IMR-90 (cell line): ENCODE results near the gene MRFAP1L1. TPM values are rescaled to one million over a fixed set of nuclear protein-coding genes. Genes with fewer than 3 reads are reported as not detected.

Experiments used
- ATAC-seq: fragments of 200-7000 bp; cut with Tn5 transposase; 2 replicates; pipeline ENCODE4 v1.9.1; 2020; ENCODE audit warnings: low read depth, mild to moderate bottlenecking, moderate library complexity
- BruUV-seq: library from RNA; stranded (reverse); fragments of 400-500 nt; replicated peaks from 2 replicates; lab custom pipeline; 2021; lab: Mats Ljungman, UMichigan
- CTCF ChIA-PET: fragments of 300-600 bp; formaldehyde crosslinking; extraction: SDS; loops from one replicate; lab custom pipeline; 2021; ENCODE audit warnings: antibody characterized with exemption; lab: Yijun Ruan, JAX
- POLR2A ChIA-PET: fragments of 300-600 bp; sonication (Branson Sonifier 250); formaldehyde crosslinking; loops from one replicate; lab custom pipeline; 2022; ENCODE audit warnings: antibody characterized with exemption; ENCODE audit not compliant: unreplicated experiment; lab: Charles Lee
- DNase-seq: peaks from one replicate; pipeline ENCODE4 v3.0.0; 2013
- H2AFZ ChIP-seq: replicated peaks from 2 replicates; pipeline ENCODE3; 2013; ENCODE audit warnings: low read length, mild to moderate bottlenecking; ENCODE audit not compliant: poor library complexity
- H2AK5ac ChIP-seq: 2 replicates; pipeline ENCODE4 v1.6.1; 2013; ENCODE audit warnings: low read depth, low read length, inconsistent platforms
- H2AK9ac ChIP-seq: replicated peaks from 2 replicates; pipeline ENCODE3; 2013; ENCODE audit warnings: mild to moderate bottlenecking, low read depth, low read length, moderate library complexity; ENCODE audit not compliant: poor library complexity
- H2BK120ac ChIP-seq: 2 replicates; pipeline ENCODE4 v1.6.1; 2013; ENCODE audit warnings: low read depth, low read length, inconsistent platforms
- H2BK15ac ChIP-seq: 3 replicates; pipeline ENCODE4 v1.6.1; 2013; ENCODE audit warnings: low read depth, low read length, inconsistent platforms
- H2BK20ac ChIP-seq: 2 replicates; pipeline ENCODE4 v1.6.1; 2013; ENCODE audit warnings: low read depth, mild to moderate bottlenecking, inconsistent platforms, low read length, moderate library complexity
- H2BK5ac ChIP-seq: 2 replicates; pipeline ENCODE4 v1.6.1; 2013; ENCODE audit warnings: mild to moderate bottlenecking, low read depth, low read length, inconsistent platforms; ENCODE audit not compliant: poor library complexity, severe bottlenecking
- H3K14ac ChIP-seq: replicated peaks from 2 replicates; pipeline ENCODE4 v1.6.1; 2013; ENCODE audit warnings: low read depth, low read length, inconsistent platforms
- H3K18ac ChIP-seq: 2 replicates; pipeline ENCODE4 v1.6.1; 2013; ENCODE audit warnings: low read depth, low read length, control low read depth
- H3K23ac ChIP-seq: 2 replicates; pipeline ENCODE4 v1.6.1; 2013; ENCODE audit warnings: low read depth, low read length, inconsistent platforms
- H3K27ac ChIP-seq: 2 replicates; pipeline ENCODE4 v1.5.1; 2013; ENCODE audit warnings: mild to moderate bottlenecking, control low read depth, low read length; ENCODE audit not compliant: insufficient read depth
- H3K27me3 ChIP-seq: 2 replicates; pipeline ENCODE4 v1.6.1; 2013; ENCODE audit warnings: low read length; ENCODE audit not compliant: control insufficient read depth, insufficient read depth
- H3K36me3 ChIP-seq: 2 replicates; pipeline ENCODE4 v1.6.1; 2013; ENCODE audit warnings: low read length, mixed read lengths; ENCODE audit not compliant: control insufficient read depth, insufficient read depth
- H3K4ac ChIP-seq: 2 replicates; pipeline ENCODE4 v1.6.1; 2013; ENCODE audit warnings: low read depth, low read length, inconsistent platforms
- H3K4me1 ChIP-seq: 2 replicates; pipeline ENCODE4 v1.6.1; 2013; ENCODE audit warnings: low read length, mixed read lengths; ENCODE audit not compliant: control insufficient read depth, insufficient read depth
- H3K4me2 ChIP-seq: 2 replicates; pipeline ENCODE4 v1.6.1; 2013; ENCODE audit warnings: low read depth, mild to moderate bottlenecking, control low read depth, low read length, moderate library complexity
- H3K4me3 ChIP-seq: 2 replicates; pipeline ENCODE4 v1.5.1; 2013; ENCODE audit warnings: low read depth, mild to moderate bottlenecking, control low read depth, low read length, moderate library complexity; ENCODE audit not compliant: insufficient read depth
- H3K56ac ChIP-seq: 2 replicates; pipeline ENCODE4 v1.6.1; 2013; ENCODE audit warnings: low read length, inconsistent platforms; ENCODE audit not compliant: insufficient read depth; ENCODE audit errors: extremely low read depth
- H3K79me1 ChIP-seq, 2 experiments: 2 replicates each; pipeline ENCODE4 v1.6.1; 2013; ENCODE audit warnings: low read length in 2 of 2, inconsistent platforms in 1 of 2, low read depth in 1 of 2
- H3K9ac ChIP-seq: 2 replicates; pipeline ENCODE4 v1.6.1; 2013; ENCODE audit warnings: low read depth, low read length, control low read depth
- H3K9me1 ChIP-seq: 2 replicates; pipeline ENCODE4 v1.6.1; 2013; ENCODE audit warnings: low read length, inconsistent platforms; ENCODE audit not compliant: insufficient read depth
- H3K9me3 ChIP-seq: 2 replicates; pipeline ENCODE4 v1.6.1; 2013; ENCODE audit warnings: low read length; ENCODE audit not compliant: control insufficient read depth, insufficient read depth
- H4K20me1 ChIP-seq: 2 replicates; pipeline ENCODE4 v1.6.1; 2013; ENCODE audit warnings: low read length, inconsistent platforms; ENCODE audit not compliant: insufficient read depth
- H4K5ac ChIP-seq: 2 replicates; pipeline ENCODE4 v1.6.1; 2013; ENCODE audit warnings: mild to moderate bottlenecking, low read depth, low read length, control low read depth
- H4K8ac ChIP-seq, 2 experiments: 2 replicates each; pipeline ENCODE4 v1.6.1; 2013; ENCODE audit warnings: low read depth in 2 of 2, low read length in 2 of 2, control low read depth in 1 of 2, inconsistent platforms in 1 of 2
- H4K91ac ChIP-seq: 2 replicates; pipeline ENCODE4 v1.6.1; 2013; ENCODE audit warnings: low read depth, low read length, inconsistent platforms; ENCODE audit not compliant: insufficient read depth
- BHLHE40 ChIP-seq: fragments of 150-350 bp; IDR thresholded peaks from 2 replicates; pipeline ENCODE4 v1.6.1; 2016; ENCODE audit warnings: mild to moderate bottlenecking, low read depth, low read length
- CTCF ChIP-seq: conservative IDR thresholded peaks from 2 replicates; pipeline ENCODE4 v1.5.1; 2012; ENCODE audit warnings: mild to moderate bottlenecking, low read depth, low read length, improper control_type of control experiment
- MAZ ChIP-seq: IDR thresholded peaks from 2 replicates; pipeline ENCODE4 v1.6.1; 2012; ENCODE audit warnings: low read depth, mild to moderate bottlenecking, low read length, improper control_type of control experiment, moderate library complexity, borderline replicate concordance
- POLR2A ChIP-seq: IDR thresholded peaks from 2 replicates; pipeline ENCODE4 v1.6.1; 2012; ENCODE audit warnings: mild to moderate bottlenecking, low read depth, low read length
- RFX5 ChIP-seq: IDR thresholded peaks from 2 replicates; pipeline ENCODE4 v1.8.0; 2012; ENCODE audit warnings: low read depth, mild to moderate bottlenecking, low read length, moderate library complexity
- SMC3 ChIP-seq: fragments of 150-350 bp; IDR thresholded peaks from 2 replicates; pipeline ENCODE4 v1.6.1; 2016; ENCODE audit warnings: low read depth, mild to moderate bottlenecking, antibody characterized with exemption, low read length, moderate library complexity
- USF2 ChIP-seq: fragments of 150-350 bp; IDR thresholded peaks from 2 replicates; pipeline ENCODE4 v1.6.1; 2017; ENCODE audit warnings: mild to moderate bottlenecking, antibody characterized with exemption, low read length, low read depth
- WGBS, 2 experiments: methylation state at CpG; one replicate each; pipeline versions ENCODE4 v1.1.5 to v1.1.7; 2013; ENCODE audit warnings: missing lambda C conversion rate in 2 of 2; ENCODE audit not compliant: insufficient read length in 1 of 2; ENCODE audit errors: extremely low coverage in 2 of 2; 5-methylcytosine and 5-hydroxymethylcytosine counted together
- dilution Hi-C: fragments of 300-500 bp; cut with HindIII; formaldehyde crosslinking; loops from one replicate; pipeline ENCODE4 v1.14.3; 2018; ENCODE audit warnings: low sequenced_read_pairs; ENCODE audit not compliant: unreplicated experiment
- in situ Hi-C: fragments of 300-500 bp; cut with MboI; formaldehyde crosslinking; loops from 3 replicates; pipeline ENCODE4 v1.14.3; 2019; ENCODE audit warnings: low sequenced_read_pairs, inconsistent platforms, mixed read lengths
- intact Hi-C: fragments of 100-400 bp; cut with micrococcal nuclease; formaldehyde crosslinking; loops from 2 replicates; pipeline ENCODE4 v1.10.0; 2022
- polyA plus RNA-seq, 3 experiments: library from polyadenylated mRNA; depleted of rRNA; stranded (reverse); fragments of >200 nt; gene quantifications; 2 replicates each; pipeline ENCODE4 v1.2.3, GENCODE V29; 2012; ENCODE audit warnings: low replicate concordance in 1 of 3
- total RNA-seq: library from RNA; depleted of rRNA; stranded (reverse); fragments of >200 nt; gene quantifications from 2 replicates; pipeline ENCODE4 v1.2.3, GENCODE V29; 2012

MRFAP1L1 gene
- total and polyA plus RNA-seq, 2 of the 4 experiments (the other 2 are of a cell fraction): 31.7 to 47.0 TPM

- peak overlapping the region; percentile 84 for H2AFZ ChIP-seq
- ChIA-PET CTCF (no interaction called here), POLR2A (interaction anchor here (0.6 kb wide), 1 partner anchor 341 kb away, joined by 4 read pairs; the partner anchor contains the start of gene GRPEL1)
- H2BK20ac ChIP-seq: 0 out of 2 replicates have a peak overlapping the region, but pooled peaks have one; percentile 49
- peaks cover 14% of the 10 kb centered on the region for H3K9me1 ChIP-seq
- 57% methylated on average over 12 of the region's 31 CpGs; no CpG with 5 or more reads in 1 of the 2 experiments for WGBS, 2 experiments
- H2BK120ac ChIP-seq: no peak overlapping the region
- DNase-seq (no peak), ATAC-seq (no peak)
- no peak overlapping the region for H4K91ac ChIP-seq
- H3K9me3 ChIP-seq: no peaks in the 10 kb centered on the region
- H3K23ac ChIP-seq: no peak overlapping the region
- peaks cover 6% of the 10 kb centered on the region for H3K4me1 ChIP-seq
- H3K4me3 ChIP-seq: no peak overlapping the region
- no peak overlapping the region for H3K4me2 ChIP-seq
- H3K27me3 ChIP-seq: no peaks in the 10 kb centered on the region
- no peak overlapping the region for H2BK5ac ChIP-seq
- 0 out of 2 replicates have a peak overlapping the region, but pooled peaks have one; percentile 50 for H3K18ac ChIP-seq
- no peak overlapping the region; the same call in 2 of the 3 replicates for H2BK15ac ChIP-seq
- H2AK5ac ChIP-seq: no peak overlapping the region
- intact Hi-C loops (no loop called here), in situ Hi-C loops (no loop called here), dilution Hi-C loops (no loop called here)
- peak overlapping the region in 1 of 2 experiments; percentile 36; a peak in 1 of 4 replicates for H4K8ac ChIP-seq
- H3K79me1 ChIP-seq: no peaks in the 10 kb centered on the region
- H3K36me3 ChIP-seq: no peaks in the 10 kb centered on the region
- H3K4ac ChIP-seq: peak overlapping the region; percentile 29; the same call in 1 of the 2 replicates
- peak overlapping the region; percentile 79 for H4K5ac ChIP-seq
- TF ChIP-seq SMC3: no peak
- no peak for TF ChIP-seq BHLHE40
- no peak for TF ChIP-seq USF2
- TF ChIP-seq MAZ: no peak
- no peak for TF ChIP-seq CTCF
- no peak for TF ChIP-seq RFX5
- TF ChIP-seq POLR2A: no peak
- H2AK9ac ChIP-seq: no peak overlapping the region
- BruUV-seq: no TSS peak
- H3K9ac ChIP-seq: no peak overlapping the region
- no peak overlapping the region for H3K56ac ChIP-seq
- no peaks in the 10 kb centered on the region for H4K20me1 ChIP-seq
- H3K27ac ChIP-seq: no peak overlapping the region
- no peak overlapping the region; the same call in 1 of the 2 replicates for H3K14ac ChIP-seq
Observed at GRCh38 chr4:6727081-6727942, 17.6 kb upstream of the MRFAP1L1 start.
